Stomach (tissue), 4 donors: ENCODE measurements around the gene GBP1.
A peak's percentile ranks its signal among the peaks of the same experiment; 100 is the strongest.

Source experiments
- POLR2A ChIP-seq, 4 donors: fragments of 450-650 bp; IDR thresholded peaks; one replicate each; pipeline ENCODE4 v1.6.1; 2016; ENCODE audit warnings: antibody characterized with exemption in 4 of 4, control low read depth in 2 of 4, mild to moderate bottlenecking in 1 of 4, moderate library complexity in 1 of 4
- POLR2AphosphoS5 ChIP-seq, 3 donors: sonication (generic); formaldehyde crosslinking; IDR thresholded peaks; one replicate each; pipeline ENCODE4 v1.6.1; 2016; ENCODE audit warnings: antibody characterized with exemption in 3 of 3
- TF ChIP-seq, protein P1 (sequence below), 7 experiments: fragments of 450-650 bp in 4 of 7; fragments of 200-600 bp in 3 of 7; sonication (generic) in 3 of 7; IDR thresholded peaks; one replicate each; pipeline ENCODE4 v1.5.1; 2016 to 2019; ENCODE audit warnings: antibody characterized with exemption in 7 of 7, control low read depth in 2 of 7, mild to moderate bottlenecking in 1 of 7

- TF ChIP-seq, protein P1, sequence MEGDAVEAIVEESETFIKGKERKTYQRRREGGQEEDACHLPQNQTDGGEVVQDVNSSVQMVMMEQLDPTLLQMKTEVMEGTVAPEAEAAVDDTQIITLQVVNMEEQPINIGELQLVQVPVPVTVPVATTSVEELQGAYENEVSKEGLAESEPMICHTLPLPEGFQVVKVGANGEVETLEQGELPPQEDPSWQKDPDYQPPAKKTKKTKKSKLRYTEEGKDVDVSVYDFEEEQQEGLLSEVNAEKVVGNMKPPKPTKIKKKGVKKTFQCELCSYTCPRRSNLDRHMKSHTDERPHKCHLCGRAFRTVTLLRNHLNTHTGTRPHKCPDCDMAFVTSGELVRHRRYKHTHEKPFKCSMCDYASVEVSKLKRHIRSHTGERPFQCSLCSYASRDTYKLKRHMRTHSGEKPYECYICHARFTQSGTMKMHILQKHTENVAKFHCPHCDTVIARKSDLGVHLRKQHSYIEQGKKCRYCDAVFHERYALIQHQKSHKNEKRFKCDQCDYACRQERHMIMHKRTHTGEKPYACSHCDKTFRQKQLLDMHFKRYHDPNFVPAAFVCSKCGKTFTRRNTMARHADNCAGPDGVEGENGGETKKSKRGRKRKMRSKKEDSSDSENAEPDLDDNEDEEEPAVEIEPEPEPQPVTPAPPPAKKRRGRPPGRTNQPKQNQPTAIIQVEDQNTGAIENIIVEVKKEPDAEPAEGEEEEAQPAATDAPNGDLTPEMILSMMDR (IDR thresholded peaks at IDR 0.05): no peak
- TF ChIP-seq POLR2A (IDR thresholded peaks at IDR 0.05): no peak
- TF ChIP-seq POLR2AphosphoS5 (IDR thresholded peaks at IDR 0.05): peak; percentile 5 to 63 (median 62)
Measured at GRCh38 chr1:89065079-89065868, at the start of gene GBP1.
